HepG2 (cell line): Measurements from ENCODE around the gene GADD45GIP1. TPM values are rescaled to one million over a fixed set of nuclear protein-coding genes. Genes with fewer than 3 reads are reported as not detected.

Source experiments
- ARID4A ChIP-seq: sonication (generic); formaldehyde crosslinking; IDR thresholded peaks from 2 replicates; pipeline ENCODE4 v1.5.0; 2020; ENCODE audit warnings: mild to moderate bottlenecking, missing genetic modification reagents, borderline replicate concordance
- CENPBD1 ChIP-seq: sonication (generic); formaldehyde crosslinking; IDR thresholded peaks from 2 replicates; pipeline ENCODE4 v1.8.0; 2022; ENCODE audit warnings: missing genetic modification reagents, low read depth, mild to moderate bottlenecking, borderline replicate concordance
- EED ChIP-seq: sonication (generic); formaldehyde crosslinking; IDR thresholded peaks from 2 replicates; pipeline ENCODE4 v1.5.0; 2020; ENCODE audit warnings: mild to moderate bottlenecking, missing genetic modification reagents
- FOSL1 ChIP-seq: sonication (generic); formaldehyde crosslinking; IDR thresholded peaks from 2 replicates; pipeline ENCODE4 v1.9.0; 2021; ENCODE audit warnings: missing genetic modification reagents, borderline replicate concordance
- GATAD2A ChIP-seq: IDR thresholded peaks from 2 replicates; pipeline ENCODE4 v1.6.1; 2016
- HOXD1 ChIP-seq: sonication (generic); formaldehyde crosslinking; IDR thresholded peaks from 2 replicates; pipeline ENCODE4 v1.5.0; 2020; ENCODE audit warnings: missing genetic modification reagents
- ISL2 ChIP-seq: sonication (generic); formaldehyde crosslinking; IDR thresholded peaks from 2 replicates; pipeline ENCODE4 v1.5.0; 2020; ENCODE audit warnings: missing genetic modification reagents
- KLF9 ChIP-seq: IDR thresholded peaks from 2 replicates; pipeline ENCODE4 v1.6.1; 2016; ENCODE audit warnings: low read depth
- NCOA1 ChIP-seq: sonication (generic); formaldehyde crosslinking; IDR thresholded peaks from 2 replicates; pipeline ENCODE4 v1.9.0; 2021; ENCODE audit warnings: missing genetic modification reagents
- SRSF4 ChIP-seq: fragments of 200-400 bp; formaldehyde crosslinking; IDR thresholded peaks from one replicate; pipeline ENCODE4 v1.6.1; 2018; ENCODE audit warnings: mild to moderate bottlenecking, low read depth, low read length, moderate library complexity; ENCODE audit not compliant: poor library complexity, severe bottlenecking
- SYNCRIP ChIP-seq: fragments of 200-400 bp; formaldehyde crosslinking; IDR thresholded peaks from 2 replicates; pipeline ENCODE4 v1.6.1; 2018; ENCODE audit warnings: mild to moderate bottlenecking, low read depth, low read length; ENCODE audit not compliant: insufficient read depth
- UBTF ChIP-seq: sonication (generic); formaldehyde crosslinking; IDR thresholded peaks from 2 replicates; pipeline ENCODE4 v1.4.0; 2020; ENCODE audit warnings: mild to moderate bottlenecking, missing genetic modification reagents
- YEATS2 ChIP-seq: sonication (generic); formaldehyde crosslinking; IDR thresholded peaks from 2 replicates; pipeline ENCODE4 v1.4.0; 2020; ENCODE audit warnings: missing genetic modification reagents, borderline replicate concordance
- ZNF513 ChIP-seq: sonication (generic); formaldehyde crosslinking; conservative IDR thresholded peaks from 2 replicates; pipeline ENCODE4 v1.5.0; 2020; ENCODE audit warnings: missing genetic modification reagents
- ZNF552 ChIP-seq: sonication (generic); formaldehyde crosslinking; IDR thresholded peaks from 2 replicates; pipeline ENCODE4 v1.9.0; 2022; ENCODE audit warnings: missing genetic modification reagents, mild to moderate bottlenecking, borderline replicate concordance
- ZNF574 ChIP-seq: sonication (generic); formaldehyde crosslinking; IDR thresholded peaks from 2 replicates; pipeline ENCODE4 v1.4.0; 2020; ENCODE audit warnings: missing genetic modification reagents
- ZNF780A ChIP-seq: sonication (generic); formaldehyde crosslinking; IDR thresholded peaks from 2 replicates; pipeline ENCODE4 v1.8.0; 2022; ENCODE audit warnings: mild to moderate bottlenecking, missing genetic modification reagents, moderate library complexity
- polyA plus RNA-seq, 8 experiments: library from polyadenylated mRNA; depleted of rRNA in 3 of 8; stranded (reverse) in 7 of 8; unstranded in 1 of 8; fragments of >200 nt; fragmentation: Illumina TruSeq in 4 of 8; extraction: Trizol in 4 of 8; gene quantifications; 2 replicates each; pipeline versions ENCODE4 v1.2.1 to v1.2.3, GENCODE V29; 2011 to 2016; ENCODE audit warnings: low read depth in 4 of 8, missing spikeins in 1 of 8, mixed read lengths in 1 of 8; ENCODE audit not compliant: insufficient read depth in 1 of 8
- total RNA-seq, 5 experiments: library from RNA; depleted of rRNA; stranded (reverse); fragments of >200 nt; fragmentation: Illumina TruSeq; extraction: Trizol; gene quantifications; 2 replicates each; pipeline ENCODE4 v1.2.3, GENCODE V29; 2016; ENCODE audit warnings: low read depth in 1 of 5

Gene GADD45GIP1
- total and polyA plus RNA-seq, 2 of the 13 experiments (the other 11 are each of a cell fraction or from before 2014, with no cell fraction given) = 24.6 to 30.7 TPM

GRCh38 chr19:12945479-12946091 is 11.4 kb downstream of the GADD45GIP1 start, which contains the start of gene RAD23A (continued):
- TF ChIP-seq ZNF574 (CRISPR knock-in tag) (peak; percentile 92), ISL2 (CRISPR knock-in tag) (peak; percentile 75), CENPBD1 (CRISPR knock-in tag) (no peak), YEATS2 (CRISPR knock-in tag) (peak; percentile 91), UBTF (CRISPR knock-in tag) (0 out of 2 replicates have a peak, but pooled peaks have one; percentile 39), ZNF552 (CRISPR knock-in tag) (peak; percentile 42; the same call in 1 of the 2 replicates), NCOA1 (CRISPR knock-in tag) (0 out of 2 replicates have a peak, but pooled peaks have one; percentile 29), ZNF780A (no peak), FOSL1 (CRISPR knock-in tag) (no peak), GATAD2A (peak; percentile 58), KLF9 (CRISPR knock-in tag) (peak; percentile 22; the same call in 1 of the 2 replicates), SYNCRIP (no peak), EED (CRISPR knock-in tag) (no peak), ZNF513 (CRISPR knock-in tag) (peak; percentile 77; the same call in 1 of the 2 replicates), ARID4A (peak; percentile 96), SRSF4 (peak; percentile 83), HOXD1 (CRISPR knock-in tag) (peak; percentile 90)
